Right lobe of liver (tissue), 4 donors: ENCODE data around the gene CD63.

Source experiments
- CTCF ChIP-seq, 4 donors: fragments of 200-600 bp in 3 of 4; fragments of 450-650 bp in 1 of 4; IDR thresholded peaks; one replicate each; pipeline versions ENCODE4 v1.5.1 to v1.8.0; 2016 to 2022; ENCODE audit warnings: antibody characterized with exemption in 4 of 4, mild to moderate bottlenecking in 2 of 4
- POLR2A ChIP-seq: fragments of 450-650 bp; IDR thresholded peaks from one replicate; pipeline ENCODE4 v1.6.1; 2017; ENCODE audit warnings: antibody characterized with exemption, mild to moderate bottlenecking
- donor health status: DM: no; HTN: no; CAD: no.
- donor health status: DM: no; HTN: no; CAD: no.
- donor health status: DM: no; HTN: yes; CAD: no.

GRCh38 chr12:55676707-55677106 lies 52.1 kb downstream of the CD63 start:
- TF ChIP-seq POLR2A (no peak), CTCF (IDR thresholded peaks at IDR 0.05) (no peak)
